NCI-H2029 (cell line): ENCODE measurements around the gene TMEM39A.

ENCODE experiments used
- DNase-seq: peaks from one replicate; lab custom pipeline; 2025; lab: John Stamatoyannopoulos, UW

TMEM39A gene

DNA sequence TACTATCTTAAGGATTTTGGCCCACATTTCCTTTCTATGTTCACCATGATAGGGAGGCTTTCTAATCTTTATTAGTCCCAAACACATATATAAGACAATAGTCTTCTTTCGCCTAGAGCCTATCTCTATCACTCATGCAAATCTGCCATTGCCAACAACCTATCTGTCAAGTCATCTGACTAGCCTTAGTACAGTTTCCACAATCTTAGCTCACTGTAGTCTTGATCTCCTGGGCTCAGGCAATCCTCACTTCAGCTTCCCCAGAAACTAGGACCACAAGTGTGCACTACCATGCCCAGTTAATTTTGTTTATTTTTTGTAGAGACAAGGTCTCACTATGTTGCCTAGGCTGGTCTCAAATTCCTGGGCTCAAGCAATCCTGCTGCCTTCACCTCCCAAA, 6.9 kb downstream of the TMEM39A start:
- no peak for DNase-seq

DNA sequence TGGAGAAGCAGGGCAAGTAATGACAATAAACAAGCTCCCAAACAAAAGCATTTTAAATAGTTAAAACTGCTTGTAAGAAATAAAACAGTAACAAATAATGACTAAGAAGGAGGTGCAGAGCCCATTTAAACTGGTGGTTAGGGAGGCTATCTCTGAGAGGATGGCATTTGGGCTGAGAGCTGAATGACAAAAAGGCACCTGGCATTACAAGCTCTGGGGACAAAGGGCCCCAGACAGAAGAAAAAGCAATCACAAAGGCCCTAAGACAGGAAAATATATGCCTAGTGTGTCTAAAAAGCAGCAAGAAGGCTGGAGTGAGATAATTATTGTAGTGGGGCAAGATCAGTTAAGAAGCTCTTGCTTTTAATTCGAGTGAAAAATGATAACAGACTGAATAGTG, 9.6 kb downstream of the TMEM39A start:
- no peak for DNase-seq

- no peak for DNase-seq
Observed at GRCh38 chr3:119444590-119444989, 18.8 kb downstream of the TMEM39A start.

DNA sequence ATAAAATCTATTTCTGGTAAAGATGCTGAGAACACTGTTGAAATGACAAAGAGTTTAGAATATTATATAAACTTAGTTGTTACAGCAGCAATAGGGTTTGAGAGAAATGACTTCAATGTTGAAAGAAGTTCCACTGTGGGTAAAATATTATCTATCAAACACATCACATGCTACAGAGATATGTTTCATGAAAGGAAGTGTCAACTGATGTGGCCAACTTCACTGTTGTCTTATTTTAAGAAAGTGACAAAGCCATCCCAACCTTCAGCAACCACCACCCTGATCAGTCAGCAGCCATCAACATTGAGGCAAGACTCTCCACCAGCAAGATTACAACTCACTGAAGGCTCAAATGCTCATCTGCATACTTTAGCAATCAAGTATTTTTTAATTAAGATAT, 20.2 kb downstream of the TMEM39A start:
- no peak for DNase-seq

- no peak for DNase-seq
Observed at GRCh38 chr3:119437691-119438258, 25.6 kb downstream of the TMEM39A start.

DNA sequence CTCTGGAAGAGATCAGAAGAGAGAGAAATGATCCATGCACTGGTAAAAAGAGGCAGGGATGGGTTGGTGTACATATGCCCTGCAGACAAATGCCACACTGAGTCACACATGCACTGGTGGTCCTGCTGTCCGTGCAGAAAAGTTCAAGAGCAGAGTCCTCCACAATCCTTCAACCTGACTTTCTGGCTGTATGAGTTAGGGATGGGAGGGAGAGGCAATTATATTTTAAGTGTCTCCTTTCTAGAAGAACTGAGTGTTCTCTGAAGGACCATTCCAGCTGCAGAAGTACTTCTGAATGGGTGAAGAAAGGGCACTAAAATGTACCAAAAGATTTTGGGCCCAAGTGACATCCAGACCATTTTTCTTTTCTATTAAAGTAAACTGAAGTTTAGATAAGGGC, 26.4 kb downstream of the TMEM39A start:
- DNase-seq = no peak

DNA sequence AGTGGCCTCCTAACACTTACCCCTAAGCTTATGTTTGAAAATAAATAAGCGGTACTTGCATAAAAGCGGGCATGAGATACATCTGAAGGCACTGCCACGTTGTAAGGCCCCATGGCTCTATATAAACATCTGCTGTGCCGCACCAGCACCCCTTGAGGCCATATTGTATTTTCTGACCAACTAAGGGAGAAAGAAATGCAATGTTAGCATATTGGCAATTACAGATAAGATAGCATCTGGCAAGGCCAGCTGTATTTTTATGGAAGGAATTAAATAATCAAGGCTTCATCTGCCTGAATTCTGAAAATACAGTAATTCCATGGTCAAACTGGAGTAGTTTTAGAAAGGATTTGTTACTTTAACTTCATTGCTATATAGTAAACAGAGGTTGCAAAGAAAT, 28.7 kb downstream of the TMEM39A start:
- DNase-seq = no peak

DNA sequence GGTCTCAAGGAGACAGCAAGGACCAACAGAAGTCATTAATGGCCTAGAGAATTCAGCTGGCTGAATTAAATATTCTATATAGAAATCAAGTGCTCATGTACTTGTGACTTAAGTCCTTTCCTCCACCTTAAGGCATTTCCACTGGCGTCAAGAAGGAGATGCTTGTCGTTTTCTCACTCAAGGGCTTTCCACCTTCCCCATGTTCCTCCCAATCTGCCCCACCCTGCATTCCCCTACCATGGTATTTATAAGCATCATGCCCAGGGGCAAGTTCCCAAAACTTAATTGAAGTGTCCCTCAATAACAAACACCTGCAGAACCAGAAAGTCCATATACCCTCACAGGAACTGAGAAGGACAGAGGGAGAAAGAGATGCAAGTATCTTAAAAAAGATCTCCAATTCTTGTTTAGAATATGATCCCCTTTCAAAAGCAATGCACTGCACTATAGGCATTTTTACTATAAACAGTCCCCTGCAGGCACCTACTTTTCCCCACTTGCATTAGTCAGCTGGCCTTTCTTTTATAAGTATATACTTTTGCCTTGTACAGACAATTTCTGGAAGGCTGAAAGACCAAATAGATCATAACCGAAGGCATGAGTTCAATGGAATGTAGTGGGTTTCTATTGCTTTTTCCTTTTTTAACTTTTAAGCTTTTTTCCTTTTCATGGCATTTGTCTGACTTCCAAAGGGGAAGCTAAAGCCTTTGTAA, 29.6 kb downstream of the TMEM39A start:
- no peak for DNase-seq

DNA sequence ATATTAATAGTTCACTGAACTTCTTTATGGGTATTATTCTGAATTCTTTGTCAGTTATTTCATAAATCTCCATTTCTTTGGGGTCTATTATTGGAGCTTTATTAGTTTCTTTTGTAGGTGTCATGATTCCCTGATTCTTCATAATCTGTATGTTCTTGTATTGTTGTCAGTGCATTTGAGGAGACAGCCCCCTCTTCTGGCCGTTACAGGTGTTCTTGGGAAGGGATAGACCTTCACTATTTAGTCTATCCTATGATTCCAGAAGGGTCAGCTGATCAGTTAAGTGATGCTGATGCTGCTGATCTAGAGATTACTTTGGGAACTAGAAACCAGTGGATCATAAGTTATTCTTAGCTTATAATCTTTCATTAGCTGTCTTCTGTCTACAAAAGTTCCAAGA, 34.9 kb downstream of the TMEM39A start:
- no peak for DNase-seq

GRCh38 chr3:119427669-119428068, 35.7 kb downstream of the TMEM39A start:
- DNase-seq = no peak

DNA sequence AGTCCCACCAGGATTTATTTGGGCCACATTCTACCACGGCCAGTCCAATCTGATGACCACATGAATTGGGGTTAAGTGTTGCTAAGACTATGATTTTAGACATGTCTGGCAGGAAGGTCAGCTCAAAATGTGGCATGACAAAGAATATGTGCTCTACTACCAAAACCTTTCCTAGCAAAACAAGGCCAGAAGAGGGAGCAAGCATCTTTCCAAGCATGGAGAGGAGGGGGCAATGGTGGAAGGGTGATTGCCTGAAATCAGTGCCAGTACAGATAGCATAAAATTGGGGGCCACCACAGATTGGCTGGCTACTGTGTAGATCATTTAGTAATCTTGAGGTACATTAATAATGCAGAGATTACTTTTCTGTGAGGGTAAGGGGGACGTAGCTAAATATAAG, 43.2 kb downstream of the TMEM39A start:
- DNase-seq = no peak

DNA sequence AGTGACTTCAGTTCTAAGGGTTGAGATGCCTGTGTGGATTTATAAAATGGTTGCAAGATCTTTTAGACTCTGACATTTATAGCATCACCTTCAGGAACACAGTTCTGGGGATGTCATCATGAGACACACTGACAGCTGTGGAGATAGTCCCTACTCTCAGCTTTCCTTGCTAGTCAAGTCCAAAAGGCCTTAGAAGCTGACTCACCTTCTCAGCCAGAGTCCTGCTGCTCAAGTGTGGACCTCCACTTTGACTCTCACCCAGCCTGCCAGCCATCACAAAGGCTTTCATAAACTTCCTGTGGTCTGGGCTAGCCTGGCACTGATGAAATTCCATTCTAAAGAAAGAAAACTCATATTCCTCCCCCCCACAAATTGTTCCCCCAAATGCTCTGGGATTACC, 44.8 kb downstream of the TMEM39A start:
- DNase-seq = no peak

DNA sequence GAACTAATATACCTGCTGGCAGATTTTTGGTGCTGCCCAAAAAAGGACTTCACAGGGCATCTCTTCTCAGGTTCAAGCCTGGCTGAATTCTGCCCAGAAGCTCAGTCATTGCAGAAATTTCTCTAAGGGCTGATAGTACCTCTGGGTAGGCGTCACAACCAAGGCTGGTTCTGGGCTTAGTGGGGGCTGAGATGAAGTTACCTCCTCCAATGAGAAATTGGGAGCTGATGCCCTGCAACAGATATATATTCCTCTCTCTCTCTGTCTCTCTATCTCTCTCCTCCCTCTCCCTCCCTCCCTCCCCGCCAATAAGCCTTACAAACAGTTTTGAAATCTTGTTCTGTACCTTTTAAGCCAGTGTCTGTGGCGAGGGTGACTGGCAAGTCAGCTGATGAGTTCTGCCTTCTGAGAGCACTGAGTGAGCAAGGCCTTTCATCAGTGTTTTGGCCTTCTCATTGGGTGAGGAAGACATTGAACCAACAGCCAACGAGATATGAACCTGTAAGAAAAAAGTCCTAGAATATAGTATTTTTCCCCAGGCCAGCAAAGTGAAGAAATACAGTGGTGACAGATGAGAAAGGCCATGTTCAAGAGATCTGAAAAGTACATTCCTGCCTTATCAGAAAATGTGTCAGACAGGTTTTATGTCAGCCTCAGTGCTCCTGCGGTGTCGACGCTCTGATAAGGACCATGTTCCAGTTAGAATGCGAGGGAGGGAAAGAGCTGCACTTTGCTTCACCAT, 45.5 kb downstream of the TMEM39A start:
- DNase-seq = no peak

- no peak for DNase-seq
Observed at GRCh38 chr3:119416873-119417272, 46.5 kb downstream of the TMEM39A start.

GRCh38 chr3:119413603-119414280, 49.7 kb downstream of the TMEM39A start:
- DNase-seq = no peak

DNA sequence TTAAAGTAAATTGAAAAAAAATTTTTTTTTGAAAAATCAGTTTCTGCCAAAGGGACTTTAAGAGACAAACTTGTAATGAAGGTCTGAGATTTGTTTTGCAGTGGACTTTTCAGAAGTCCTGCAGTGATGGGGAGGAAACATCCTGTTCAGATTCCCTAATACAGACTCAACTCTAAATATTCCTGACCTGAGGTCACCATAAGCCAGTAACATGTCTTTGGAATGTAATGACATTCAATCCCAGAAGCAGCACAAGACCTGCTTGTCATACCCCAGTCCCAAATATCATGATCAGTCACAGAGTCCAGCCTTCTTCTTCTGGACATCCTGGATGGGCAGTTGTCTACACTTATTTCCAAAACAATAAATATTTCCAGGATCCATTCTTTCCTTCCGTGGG, 53.6 kb downstream of the TMEM39A start:
- no peak for DNase-seq

DNA sequence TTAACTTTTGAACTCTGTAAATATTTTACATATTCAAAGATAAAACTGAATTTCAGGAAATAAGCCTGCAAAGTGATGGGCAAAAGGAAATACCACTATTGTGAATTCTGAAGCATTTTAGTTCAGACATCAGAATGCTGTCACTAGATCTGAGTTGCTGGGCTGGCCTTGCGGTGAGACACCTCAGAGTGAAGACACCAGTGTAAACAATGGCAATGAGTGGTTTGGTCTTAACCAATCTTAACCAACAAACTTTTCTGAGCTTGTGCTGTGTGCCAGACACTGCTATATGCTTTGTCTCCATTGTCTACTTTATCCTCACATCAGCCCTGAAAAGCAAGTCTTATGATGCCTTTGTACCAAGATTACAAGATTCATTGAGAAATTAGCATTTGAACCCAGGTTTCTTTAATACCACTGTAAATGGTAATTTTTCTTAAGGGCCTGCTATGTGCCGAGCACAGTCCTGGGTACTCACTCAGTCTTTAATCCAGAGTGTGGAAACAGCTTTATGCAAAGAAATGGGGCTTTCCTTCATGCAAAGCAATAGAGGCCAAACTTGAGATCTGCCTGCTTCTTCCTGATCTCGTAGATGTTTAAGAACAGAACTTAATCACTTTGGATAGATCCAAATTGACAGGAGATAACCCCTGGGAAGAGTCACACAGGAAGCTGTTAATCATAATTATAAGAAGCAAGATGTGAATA, 55.0 kb downstream of the TMEM39A start:
- no peak for DNase-seq

GRCh38 chr3:119405315-119405714, 58.1 kb downstream of the TMEM39A start:
- no peak for DNase-seq

- DNase-seq = no peak
Observed at GRCh38 chr3:119403201-119403600, 60.2 kb downstream of the TMEM39A start.

DNA sequence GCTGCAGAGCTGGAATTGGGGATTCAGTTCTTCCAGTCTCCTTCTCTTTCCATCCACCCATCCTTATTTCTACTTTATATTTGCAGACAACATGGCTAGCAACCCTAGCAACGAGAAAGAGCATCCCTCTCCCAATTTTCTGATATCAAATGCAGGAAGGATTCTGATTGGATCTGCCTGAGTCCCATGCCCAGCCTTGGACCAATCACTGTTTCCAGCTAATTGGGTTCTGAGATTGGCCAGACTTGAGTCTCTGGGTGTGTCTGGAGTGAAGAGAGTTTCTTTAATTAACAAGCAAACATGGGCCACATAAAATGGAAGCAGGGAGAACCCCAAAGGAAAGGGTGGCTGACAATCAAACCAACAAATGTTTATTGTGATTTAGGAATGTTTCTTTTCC, 60.6 kb downstream of the TMEM39A start:
- DNase-seq = no peak

- DNase-seq = no peak
Observed at GRCh38 chr3:119401503-119402440, 61.6 kb downstream of the TMEM39A start.
